Measurements from ENCODE around the gene NISCH. TPM values are rescaled to one million over a fixed set of nuclear protein-coding genes. Genes with fewer than 3 reads are reported as not detected.

The NISCH gene
- total and polyA plus RNA-seq, 2 experiments from 2014 or later, result 58.9 to 74.5 TPM

DNA sequence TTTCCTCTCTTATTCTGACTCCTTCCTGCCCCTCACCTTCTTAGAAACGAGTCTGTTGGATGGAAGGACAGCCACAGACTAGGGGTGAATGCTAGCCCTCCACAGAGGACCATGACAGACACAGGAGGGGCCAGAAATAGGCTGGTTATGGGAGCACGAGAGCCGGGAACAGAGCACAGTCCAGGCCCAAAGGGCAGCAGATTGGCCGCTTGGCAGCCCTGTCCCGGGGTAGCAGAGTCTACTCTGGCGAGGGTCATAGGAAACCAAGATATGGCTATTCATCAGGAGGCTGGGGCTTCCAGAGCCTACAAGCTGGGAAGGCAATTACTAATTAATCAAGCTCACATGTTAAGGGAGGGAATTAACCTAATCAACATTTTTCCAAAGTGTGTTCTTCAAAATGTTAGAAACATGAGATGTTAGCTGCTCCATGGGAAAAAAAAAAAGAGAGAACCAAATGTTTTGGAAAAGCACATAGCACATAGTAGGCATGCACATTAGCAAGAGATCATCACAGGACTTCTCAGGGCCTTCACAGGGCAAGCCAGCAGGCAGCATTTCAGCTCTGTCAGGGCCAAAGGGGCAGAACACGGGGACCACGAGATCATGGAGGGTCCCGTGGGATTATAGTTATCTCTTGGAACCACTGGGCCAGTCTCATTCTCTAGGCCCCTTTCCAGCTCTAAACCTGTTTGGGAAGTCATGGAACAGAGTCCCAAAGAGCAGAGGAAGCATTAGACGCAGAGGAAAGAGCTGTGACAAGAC, 23.8 kb upstream of the NISCH start:
- H3K4me3 ChIP-seq, result no peak overlapping the region
- no peak overlapping the region for H3K27ac ChIP-seq
- no peaks in the 10 kb centered on the region for H3K79me2 ChIP-seq
- WGBS (ENCODE audit: low lambda C conversion rate, missing lambda C conversion rate), result 88% methylated on average over 10 of the region's 10 CpGs
- no peaks in the 10 kb centered on the region for H3K9me2 ChIP-seq (replicated peaks; ENCODE audit: insufficient read depth)
- TF ChIP-seq EZH2phosphoT487 (IDR thresholded peaks at IDR 0.05; ENCODE audit: low read depth, severe bottlenecking, unreplicated experiment) (no peak), EZH2 (IDR thresholded peaks at IDR 0.05; ENCODE audit: borderline replicate concordance) (no peak)
- TF ChIP-seq, protein P1, sequence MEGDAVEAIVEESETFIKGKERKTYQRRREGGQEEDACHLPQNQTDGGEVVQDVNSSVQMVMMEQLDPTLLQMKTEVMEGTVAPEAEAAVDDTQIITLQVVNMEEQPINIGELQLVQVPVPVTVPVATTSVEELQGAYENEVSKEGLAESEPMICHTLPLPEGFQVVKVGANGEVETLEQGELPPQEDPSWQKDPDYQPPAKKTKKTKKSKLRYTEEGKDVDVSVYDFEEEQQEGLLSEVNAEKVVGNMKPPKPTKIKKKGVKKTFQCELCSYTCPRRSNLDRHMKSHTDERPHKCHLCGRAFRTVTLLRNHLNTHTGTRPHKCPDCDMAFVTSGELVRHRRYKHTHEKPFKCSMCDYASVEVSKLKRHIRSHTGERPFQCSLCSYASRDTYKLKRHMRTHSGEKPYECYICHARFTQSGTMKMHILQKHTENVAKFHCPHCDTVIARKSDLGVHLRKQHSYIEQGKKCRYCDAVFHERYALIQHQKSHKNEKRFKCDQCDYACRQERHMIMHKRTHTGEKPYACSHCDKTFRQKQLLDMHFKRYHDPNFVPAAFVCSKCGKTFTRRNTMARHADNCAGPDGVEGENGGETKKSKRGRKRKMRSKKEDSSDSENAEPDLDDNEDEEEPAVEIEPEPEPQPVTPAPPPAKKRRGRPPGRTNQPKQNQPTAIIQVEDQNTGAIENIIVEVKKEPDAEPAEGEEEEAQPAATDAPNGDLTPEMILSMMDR (IDR thresholded peaks at IDR 0.05; ENCODE audit: poor library complexity), result no peak
- H3K27me3 ChIP-seq, result no peaks in the 10 kb centered on the region
- H3K9me3 ChIP-seq (ENCODE audit: low read depth), result no peaks in the 10 kb centered on the region
- no peak for DNase-seq (ENCODE audit: low spot score)
- no peak overlapping the region for H2AFZ ChIP-seq
- no peak overlapping the region for H3K4me2 ChIP-seq
- peaks cover 20% of the 10 kb centered on the region for H3K4me1 ChIP-seq (ENCODE audit: insufficient read depth)
- H3K36me3 ChIP-seq (replicated peaks; ENCODE audit: insufficient read depth, low read depth), result no peaks in the 10 kb centered on the region
- no peaks in the 10 kb centered on the region for H4K20me1 ChIP-seq (ENCODE audit: insufficient read depth, poor library complexity, severe bottlenecking)

- H3K4me3 ChIP-seq, result no peak overlapping the region
- H3K4me2 ChIP-seq, result no peak overlapping the region
- H3K79me2 ChIP-seq, result no peaks in the 10 kb centered on the region
- H3K9me3 ChIP-seq (ENCODE audit: low read depth), result no peaks in the 10 kb centered on the region
- no peak overlapping the region for H2AFZ ChIP-seq
- no peaks in the 10 kb centered on the region for H4K20me1 ChIP-seq (ENCODE audit: insufficient read depth, poor library complexity, severe bottlenecking)
- H3K9me2 ChIP-seq (replicated peaks; ENCODE audit: insufficient read depth), result no peaks in the 10 kb centered on the region
- no peak for DNase-seq (ENCODE audit: low spot score)
- TF ChIP-seq, protein P1 (IDR thresholded peaks at IDR 0.05; ENCODE audit: poor library complexity), result no peak
- TF ChIP-seq EZH2 (IDR thresholded peaks at IDR 0.05; ENCODE audit: borderline replicate concordance), result no peak
- no peak for TF ChIP-seq EZH2phosphoT487 (IDR thresholded peaks at IDR 0.05; ENCODE audit: low read depth, severe bottlenecking, unreplicated experiment)
- peaks cover 20% of the 10 kb centered on the region for H3K4me1 ChIP-seq (ENCODE audit: insufficient read depth)
- H3K36me3 ChIP-seq (replicated peaks; ENCODE audit: insufficient read depth, low read depth), result no peaks in the 10 kb centered on the region
- WGBS (ENCODE audit: low lambda C conversion rate, missing lambda C conversion rate), result 97% methylated on average over 5 of the region's 6 CpGs
- no peaks in the 10 kb centered on the region for H3K27me3 ChIP-seq
- no peak overlapping the region for H3K27ac ChIP-seq
Observed at GRCh38 chr3:52432225-52432624, 23.2 kb upstream of the NISCH start.

GRCh38 chr3:52432691-52433141, 22.7 kb upstream of the NISCH start:
- Histone ChIP-seq H3K79me2 (no peaks in the 10 kb centered on the region), H3K36me3 (replicated peaks; ENCODE audit: insufficient read depth, low read depth) (no peaks in the 10 kb centered on the region), H4K20me1 (ENCODE audit: insufficient read depth, poor library complexity, severe bottlenecking) (no peaks in the 10 kb centered on the region), H3K27me3 (no peaks in the 10 kb centered on the region), H2AFZ (no peak overlapping the region), H3K9me3 (ENCODE audit: low read depth) (no peaks in the 10 kb centered on the region), H3K9me2 (replicated peaks; ENCODE audit: insufficient read depth) (no peaks in the 10 kb centered on the region), H3K4me2 (no peak overlapping the region), H3K4me1 (ENCODE audit: insufficient read depth) (peaks cover 20% of the 10 kb centered on the region), H3K27ac (no peak overlapping the region), H3K4me3 (no peak overlapping the region)
- DNase-seq (ENCODE audit: low spot score), result no peak
- WGBS (ENCODE audit: low lambda C conversion rate, missing lambda C conversion rate), result 69% methylated on average over 4 of the region's 4 CpGs
- TF ChIP-seq EZH2 (IDR thresholded peaks at IDR 0.05; ENCODE audit: borderline replicate concordance) (no peak), EZH2phosphoT487 (IDR thresholded peaks at IDR 0.05; ENCODE audit: low read depth, severe bottlenecking, unreplicated experiment) (no peak)
- TF ChIP-seq, protein P1 (IDR thresholded peaks at IDR 0.05; ENCODE audit: poor library complexity), result no peak
